GM12801 (cell line): ENCODE data around the gene ZFAND5.

Experiments
- TF ChIP-seq, protein P1 (sequence below): IDR thresholded peaks from one replicate; pipeline ENCODE4 v1.5.1; 2011; ENCODE audit warnings: control low read depth; ENCODE audit not compliant: insufficient read length; ENCODE audit errors: extremely low read depth

The ZFAND5 gene

DNA sequence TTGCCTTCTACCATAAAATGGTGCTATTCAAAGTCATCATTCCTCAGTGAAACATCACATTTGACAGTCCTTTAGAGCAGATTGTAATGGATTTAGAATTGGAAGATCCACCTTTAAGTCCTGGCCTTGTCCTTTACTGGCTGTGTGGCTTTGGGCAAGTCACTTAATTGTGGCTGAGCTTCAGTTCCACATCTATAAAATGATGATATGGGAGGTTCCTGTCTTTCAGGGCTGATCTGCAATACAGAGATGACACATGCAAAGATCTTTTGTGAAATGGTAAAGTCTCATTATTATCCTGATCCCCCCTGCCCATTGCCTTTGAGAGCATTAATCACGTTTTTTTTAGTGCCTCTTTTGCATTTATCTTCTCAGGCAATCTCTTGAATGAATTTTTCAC, 58.2 kb downstream of the ZFAND5 start:
- TF ChIP-seq, protein P1, sequence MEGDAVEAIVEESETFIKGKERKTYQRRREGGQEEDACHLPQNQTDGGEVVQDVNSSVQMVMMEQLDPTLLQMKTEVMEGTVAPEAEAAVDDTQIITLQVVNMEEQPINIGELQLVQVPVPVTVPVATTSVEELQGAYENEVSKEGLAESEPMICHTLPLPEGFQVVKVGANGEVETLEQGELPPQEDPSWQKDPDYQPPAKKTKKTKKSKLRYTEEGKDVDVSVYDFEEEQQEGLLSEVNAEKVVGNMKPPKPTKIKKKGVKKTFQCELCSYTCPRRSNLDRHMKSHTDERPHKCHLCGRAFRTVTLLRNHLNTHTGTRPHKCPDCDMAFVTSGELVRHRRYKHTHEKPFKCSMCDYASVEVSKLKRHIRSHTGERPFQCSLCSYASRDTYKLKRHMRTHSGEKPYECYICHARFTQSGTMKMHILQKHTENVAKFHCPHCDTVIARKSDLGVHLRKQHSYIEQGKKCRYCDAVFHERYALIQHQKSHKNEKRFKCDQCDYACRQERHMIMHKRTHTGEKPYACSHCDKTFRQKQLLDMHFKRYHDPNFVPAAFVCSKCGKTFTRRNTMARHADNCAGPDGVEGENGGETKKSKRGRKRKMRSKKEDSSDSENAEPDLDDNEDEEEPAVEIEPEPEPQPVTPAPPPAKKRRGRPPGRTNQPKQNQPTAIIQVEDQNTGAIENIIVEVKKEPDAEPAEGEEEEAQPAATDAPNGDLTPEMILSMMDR: no peak

DNA sequence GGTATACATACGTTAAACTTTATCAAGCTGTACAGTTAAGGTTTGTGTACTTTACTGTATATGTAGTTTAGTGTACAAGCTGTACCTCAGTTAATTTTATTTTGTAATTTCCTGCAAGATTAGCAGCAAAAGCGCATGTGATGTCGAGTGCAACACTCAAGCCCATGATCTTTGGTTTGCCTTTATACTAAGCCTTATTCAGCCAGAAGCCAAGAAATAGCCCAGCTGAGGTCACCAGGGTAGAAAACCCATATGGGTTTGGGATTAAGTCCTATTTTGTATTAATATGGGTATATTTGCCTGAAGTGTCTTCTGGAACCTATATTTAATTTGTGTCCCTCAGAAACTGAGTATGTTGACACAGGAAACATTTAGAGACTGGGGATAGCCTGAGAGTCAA, 59.3 kb downstream of the ZFAND5 start:
- TF ChIP-seq, protein P1: no peak

DNA sequence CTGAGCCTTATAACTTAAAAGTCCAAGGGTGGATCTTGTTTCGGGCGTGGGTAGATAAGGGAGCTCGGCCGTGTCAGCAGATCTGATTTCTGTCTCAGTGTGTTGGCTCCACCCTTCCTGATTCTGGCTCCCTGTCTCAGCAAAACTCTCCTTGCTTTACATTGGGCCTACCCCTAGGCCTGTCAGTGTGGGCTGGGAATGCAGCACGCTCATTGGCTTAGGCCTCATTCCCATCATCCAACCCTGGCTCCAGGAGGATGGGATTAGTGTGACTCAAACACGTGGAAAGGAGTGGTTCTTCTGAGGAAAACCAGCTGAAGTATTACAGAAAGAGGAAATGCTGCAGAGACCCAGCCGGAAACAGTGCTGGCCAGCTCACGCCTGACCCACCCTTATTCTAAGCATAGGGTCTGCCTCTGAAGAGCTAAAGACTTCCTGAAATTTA, 59.9 kb downstream of the ZFAND5 start:
- TF ChIP-seq, protein P1: no peak

DNA sequence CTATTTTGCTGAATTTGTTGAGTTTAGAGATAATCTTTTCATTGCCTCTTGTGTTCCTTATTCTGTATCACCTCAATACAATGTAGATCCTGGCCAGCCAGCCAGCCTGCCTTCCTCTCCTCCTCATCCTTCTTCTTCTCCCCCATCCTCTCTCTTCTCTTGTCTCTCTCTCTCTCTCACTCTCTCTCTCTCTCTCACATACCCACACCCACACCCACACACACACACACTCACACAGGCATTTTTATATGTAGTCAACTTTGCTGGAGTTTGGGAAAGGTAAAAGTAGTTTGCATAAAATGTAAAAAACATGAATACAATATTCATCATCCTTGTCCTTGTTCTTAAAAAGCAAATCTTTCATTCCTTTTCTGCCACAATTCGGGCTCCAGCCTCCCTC, 60.5 kb downstream of the ZFAND5 start:
- TF ChIP-seq, protein P1: no peak
